Ishikawa (cell line): ENCODE data around the gene GRID1.

Source experiments
- CEBPB ChIP-seq: IDR thresholded peaks from 2 replicates; pipeline ENCODE4 v1.6.1; 2012
- FOXM1 ChIP-seq: IDR thresholded peaks from 2 replicates; pipeline ENCODE4 v1.6.1; 2012; ENCODE audit warnings: low read depth, borderline replicate concordance
- TAF1 ChIP-seq: IDR thresholded peaks from 2 replicates; pipeline ENCODE4 v1.6.1; 2012; ENCODE audit warnings: low read depth, mild to moderate bottlenecking
- YY1 ChIP-seq: IDR thresholded peaks from 2 replicates; pipeline ENCODE4 v1.6.1; 2012; ENCODE audit warnings: low read depth
- TF ChIP-seq, protein P1 (sequence below): IDR thresholded peaks from 2 replicates; pipeline ENCODE4 v1.6.1; 2012; ENCODE audit warnings: low read depth, mild to moderate bottlenecking

DNA sequence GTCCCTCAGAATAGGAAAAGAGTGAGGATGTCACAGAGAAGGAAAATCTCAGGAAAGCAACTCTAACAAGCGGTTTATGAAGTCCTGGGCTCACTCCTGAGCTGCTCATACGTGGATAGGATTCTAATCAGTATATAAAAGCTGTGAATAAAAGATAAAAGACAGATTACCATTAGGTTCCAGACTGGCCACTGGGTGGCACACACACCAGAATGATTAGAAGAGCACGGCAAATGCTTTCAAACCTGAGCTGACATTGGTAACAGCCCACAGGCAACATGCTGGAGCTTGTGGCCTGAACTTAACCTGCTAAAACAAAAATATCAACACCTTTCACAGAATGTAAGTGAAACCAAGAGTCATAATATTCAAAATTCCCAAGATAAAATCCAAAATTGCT is 370.8 kb downstream of the GRID1 start:
- TF ChIP-seq, protein P1, sequence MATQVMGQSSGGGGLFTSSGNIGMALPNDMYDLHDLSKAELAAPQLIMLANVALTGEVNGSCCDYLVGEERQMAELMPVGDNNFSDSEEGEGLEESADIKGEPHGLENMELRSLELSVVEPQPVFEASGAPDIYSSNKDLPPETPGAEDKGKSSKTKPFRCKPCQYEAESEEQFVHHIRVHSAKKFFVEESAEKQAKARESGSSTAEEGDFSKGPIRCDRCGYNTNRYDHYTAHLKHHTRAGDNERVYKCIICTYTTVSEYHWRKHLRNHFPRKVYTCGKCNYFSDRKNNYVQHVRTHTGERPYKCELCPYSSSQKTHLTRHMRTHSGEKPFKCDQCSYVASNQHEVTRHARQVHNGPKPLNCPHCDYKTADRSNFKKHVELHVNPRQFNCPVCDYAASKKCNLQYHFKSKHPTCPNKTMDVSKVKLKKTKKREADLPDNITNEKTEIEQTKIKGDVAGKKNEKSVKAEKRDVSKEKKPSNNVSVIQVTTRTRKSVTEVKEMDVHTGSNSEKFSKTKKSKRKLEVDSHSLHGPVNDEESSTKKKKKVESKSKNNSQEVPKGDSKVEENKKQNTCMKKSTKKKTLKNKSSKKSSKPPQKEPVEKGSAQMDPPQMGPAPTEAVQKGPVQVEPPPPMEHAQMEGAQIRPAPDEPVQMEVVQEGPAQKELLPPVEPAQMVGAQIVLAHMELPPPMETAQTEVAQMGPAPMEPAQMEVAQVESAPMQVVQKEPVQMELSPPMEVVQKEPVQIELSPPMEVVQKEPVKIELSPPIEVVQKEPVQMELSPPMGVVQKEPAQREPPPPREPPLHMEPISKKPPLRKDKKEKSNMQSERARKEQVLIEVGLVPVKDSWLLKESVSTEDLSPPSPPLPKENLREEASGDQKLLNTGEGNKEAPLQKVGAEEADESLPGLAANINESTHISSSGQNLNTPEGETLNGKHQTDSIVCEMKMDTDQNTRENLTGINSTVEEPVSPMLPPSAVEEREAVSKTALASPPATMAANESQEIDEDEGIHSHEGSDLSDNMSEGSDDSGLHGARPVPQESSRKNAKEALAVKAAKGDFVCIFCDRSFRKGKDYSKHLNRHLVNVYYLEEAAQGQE, result no peak
- TF ChIP-seq CEBPB (no peak), YY1 (no peak), FOXM1 (no peak), TAF1 (no peak)
